GM12872 (cell line): ENCODE data around the gene BNC2.

Experiments used
- CTCF ChIP-seq: IDR thresholded peaks from 3 replicates; pipeline ENCODE4 v1.5.1; 2011; ENCODE audit warnings: low read depth, mild to moderate bottlenecking, low read length, moderate library complexity; ENCODE audit not compliant: insufficient read depth

BNC2 gene

GRCh38 chr9:16593746-16594145 lies 276.7 kb downstream of the BNC2 start:
- no peak for TF ChIP-seq CTCF

DNA sequence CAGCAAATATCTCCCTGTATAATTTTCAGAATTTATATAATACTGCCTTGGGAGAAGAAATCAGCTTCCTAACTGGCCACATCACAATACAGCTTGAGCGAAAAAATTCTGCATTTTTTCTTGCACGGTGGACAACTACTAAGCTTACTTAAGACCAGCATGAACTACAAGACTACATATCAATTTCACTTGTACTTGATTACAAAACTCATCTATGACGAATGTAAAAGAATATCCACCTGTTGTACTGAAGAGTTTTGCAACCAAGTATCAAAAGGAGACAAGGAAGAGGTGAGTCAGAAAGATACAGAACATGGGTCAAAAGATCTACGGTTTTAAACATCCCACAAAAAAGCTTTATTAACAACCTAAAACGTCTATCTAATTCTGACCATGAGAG lies 279.4 kb downstream of the BNC2 start:
- TF ChIP-seq CTCF, result no peak

DNA sequence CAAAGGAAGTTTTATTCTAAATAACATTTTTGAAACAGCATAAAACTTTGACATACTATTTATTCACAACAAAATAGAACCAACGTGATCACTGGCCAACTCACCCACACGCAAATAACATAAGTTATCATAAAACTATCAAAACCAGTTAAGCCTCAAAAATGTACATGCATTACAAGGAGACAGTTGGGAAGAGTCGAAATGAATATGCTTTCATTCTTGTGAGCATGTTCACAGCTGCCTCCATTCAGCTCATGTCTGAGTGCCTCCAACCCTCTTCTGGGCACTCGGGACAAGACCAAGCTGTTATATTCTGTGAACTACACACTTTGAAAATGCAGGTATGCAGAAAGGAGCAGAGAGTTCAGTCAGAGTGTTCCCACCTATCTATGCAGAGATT lies 284.9 kb downstream of the BNC2 start:
- no peak for TF ChIP-seq CTCF

DNA sequence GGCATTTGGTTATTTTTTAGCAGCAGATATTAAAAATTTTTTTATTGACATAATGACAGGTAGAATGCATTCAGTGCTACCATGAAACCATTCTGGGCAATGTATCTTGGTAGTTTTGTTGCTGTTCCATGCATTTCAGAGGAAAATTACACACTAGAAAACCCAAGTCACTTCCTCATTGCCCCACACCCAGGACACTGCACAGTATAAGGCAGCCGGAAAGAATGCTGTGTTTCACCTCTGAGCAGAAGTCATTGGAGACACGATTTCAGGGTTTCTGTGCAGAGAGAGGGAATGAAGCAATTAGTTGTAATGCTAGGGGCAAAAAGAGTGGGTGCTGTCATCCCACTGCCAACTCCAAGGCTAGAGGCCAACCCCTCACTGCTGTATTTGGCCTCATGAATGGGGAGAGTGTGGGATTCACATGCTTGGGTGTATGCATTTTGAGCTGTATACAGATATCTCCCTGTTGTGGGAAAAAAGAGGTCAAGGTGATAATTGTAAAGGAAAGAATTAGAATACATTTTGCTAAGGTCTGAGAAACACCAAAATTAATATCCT lies 290.5 kb downstream of the BNC2 start:
- TF ChIP-seq CTCF, result no peak

GRCh38 chr9:16575986-16576245 lies 294.6 kb downstream of the BNC2 start:
- TF ChIP-seq CTCF, result no peak

GRCh38 chr9:16575142-16575985 lies 295.1 kb downstream of the BNC2 start:
- no peak for TF ChIP-seq CTCF

DNA sequence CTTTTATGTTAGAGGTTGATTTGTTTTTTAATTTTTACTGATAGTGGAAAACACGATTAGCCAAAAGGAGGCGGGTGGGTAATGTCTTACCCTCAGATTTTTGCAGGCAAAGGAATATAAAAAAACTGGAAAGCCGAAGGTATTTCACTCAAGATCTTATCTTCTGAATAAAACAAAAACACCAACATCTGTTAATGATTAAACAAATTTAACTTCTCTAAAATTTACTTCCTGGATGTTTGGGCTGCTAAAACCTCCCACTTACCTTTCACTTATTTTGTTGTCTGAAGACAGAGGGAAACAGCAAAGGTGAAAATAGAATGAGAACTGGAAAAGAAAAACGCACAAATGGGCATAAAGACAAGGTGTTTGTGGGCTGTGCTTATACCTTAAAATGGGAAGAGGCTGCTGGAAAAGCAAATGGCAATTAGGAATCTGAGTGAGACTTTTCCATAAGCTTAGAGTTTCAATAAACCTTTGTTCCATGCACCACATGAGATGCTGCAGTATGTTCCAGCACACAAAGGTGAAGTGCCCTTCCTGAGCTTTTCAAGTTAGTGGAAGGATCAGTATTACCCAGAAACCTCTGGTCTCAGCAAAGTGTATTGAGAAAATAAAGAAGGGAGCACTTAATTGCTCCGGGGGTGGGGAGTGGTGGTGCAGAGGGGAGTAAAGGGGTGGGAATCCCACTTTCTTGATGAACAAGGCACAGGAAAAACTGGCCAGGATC lies 298.3 kb downstream of the BNC2 start:
- TF ChIP-seq CTCF, result no peak
